ENCODE measurements around the gene ELMO1.

The ELMO1 gene

DNA sequence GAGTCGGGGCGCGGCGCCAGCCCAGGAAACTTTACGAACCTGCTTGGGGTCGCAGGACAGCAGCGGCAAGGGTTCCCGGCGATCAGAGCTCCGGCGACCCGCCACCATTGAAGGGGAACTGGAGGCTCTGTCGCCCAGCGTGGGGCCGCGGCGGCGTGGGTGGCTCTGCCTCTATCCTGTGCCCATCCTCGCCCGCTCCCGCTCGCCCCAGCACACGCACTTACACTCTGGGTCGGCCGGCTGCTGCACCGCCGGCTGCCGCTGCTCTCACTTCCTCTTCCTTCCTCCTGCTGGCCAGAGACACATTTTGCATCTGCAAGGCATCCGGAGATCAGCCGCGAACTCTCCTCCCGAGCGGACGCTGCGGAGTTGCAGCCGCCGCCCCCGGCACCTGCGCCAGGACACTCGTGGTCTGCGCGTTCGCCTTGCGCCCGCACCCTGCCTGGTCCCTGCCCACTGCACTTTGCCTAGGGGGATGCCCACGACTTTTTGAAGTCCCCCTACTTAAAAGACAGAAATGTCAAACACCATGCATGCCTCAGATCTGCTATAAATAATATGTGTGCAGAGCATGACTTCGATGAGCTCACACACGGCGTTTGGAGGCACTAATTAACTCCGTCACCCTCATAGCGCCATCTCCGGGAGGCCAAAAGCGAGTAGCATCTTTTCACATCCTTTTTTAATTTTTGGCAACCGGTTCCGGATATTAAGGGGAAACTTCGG lies at the start of gene ELMO1:
TSS of gene ELMO1 (minus strand) at position 229 of the 726 bp plus-strand sequence. CDS start 106,174 bp downstream, outside the sequence.
- DNase-seq = peak; percentile 21 to 56 (median 38)

- DNase-seq = no peak
Measured at GRCh38 chr7:37497576-37497975, 48.9 kb upstream of the ELMO1 start.

GRCh38 chr7:37495574-37496184 lies 47.0 kb upstream of the ELMO1 start:
- no peak for DNase-seq

DNA sequence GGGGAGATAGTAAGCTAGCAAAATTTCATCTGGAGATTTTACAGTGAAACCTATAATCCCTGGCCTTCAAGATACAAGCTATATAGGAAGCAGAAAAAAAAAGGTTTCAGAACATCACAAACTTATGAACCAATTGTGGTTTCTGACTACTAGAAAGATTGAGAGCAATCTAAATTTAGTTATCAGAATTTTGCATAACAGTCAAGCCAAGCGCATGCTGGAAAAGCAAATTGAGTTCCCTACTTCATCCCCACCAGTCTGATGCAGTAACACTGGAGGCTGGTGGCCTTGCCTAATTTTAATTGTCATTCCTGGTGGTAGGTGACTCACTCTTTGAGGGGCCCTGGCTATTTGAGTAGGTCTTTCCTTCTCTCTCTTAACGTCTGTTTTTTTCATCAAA lies 46.3 kb upstream of the ELMO1 start:
- DNase-seq = no peak

GRCh38 chr7:37493810-37494209 lies 45.1 kb upstream of the ELMO1 start:
- DNase-seq = no peak

DNA sequence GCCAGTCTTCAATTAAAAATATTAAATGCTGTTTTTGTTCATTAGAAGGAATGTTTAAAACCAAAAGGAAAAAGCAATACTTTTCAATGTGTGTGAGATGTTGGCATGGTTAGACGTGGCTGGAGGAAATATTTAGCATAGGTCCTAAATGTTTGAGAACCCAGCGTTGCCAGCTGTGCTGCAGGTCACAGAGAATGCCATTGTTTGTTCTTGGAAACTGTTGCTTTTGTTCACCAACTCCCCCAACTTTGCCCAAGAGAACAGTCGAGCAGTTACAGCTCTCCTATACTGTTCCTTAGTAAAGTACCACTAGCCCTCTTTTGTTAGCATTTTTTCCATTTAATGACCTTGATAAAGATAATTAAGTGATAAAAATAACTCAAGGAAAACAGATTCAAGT lies 44.5 kb upstream of the ELMO1 start:
- DNase-seq = no peak

- DNase-seq = no peak
Measured at GRCh38 chr7:37491919-37492694, 43.4 kb upstream of the ELMO1 start.

DNA sequence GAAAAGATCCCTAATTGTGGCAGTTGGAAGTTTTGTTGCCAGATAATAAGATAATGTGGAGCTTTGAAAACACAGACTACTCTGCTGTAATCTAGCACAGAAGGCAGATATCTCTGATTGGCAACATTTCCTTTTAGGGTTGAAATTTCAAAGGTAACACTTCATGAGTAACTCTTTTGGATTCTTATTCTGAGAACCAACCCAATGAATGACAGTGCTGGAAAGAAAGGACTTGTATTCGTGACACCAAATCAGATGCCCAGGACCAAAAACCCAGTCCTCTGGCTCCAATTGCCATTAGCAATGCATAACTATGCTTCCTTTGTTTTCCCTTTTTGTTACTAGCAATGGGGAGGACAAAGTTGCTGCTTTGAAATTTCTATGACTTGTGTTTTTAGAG lies 41.0 kb upstream of the ELMO1 start:
- DNase-seq = no peak

- no peak for DNase-seq
Measured at GRCh38 chr7:37488163-37488764, 39.6 kb upstream of the ELMO1 start.

GRCh38 chr7:37484426-37485073 lies 35.9 kb upstream of the ELMO1 start:
- no peak for DNase-seq

GRCh38 chr7:37483627-37484026 lies 35.0 kb upstream of the ELMO1 start:
- no peak for DNase-seq

DNA sequence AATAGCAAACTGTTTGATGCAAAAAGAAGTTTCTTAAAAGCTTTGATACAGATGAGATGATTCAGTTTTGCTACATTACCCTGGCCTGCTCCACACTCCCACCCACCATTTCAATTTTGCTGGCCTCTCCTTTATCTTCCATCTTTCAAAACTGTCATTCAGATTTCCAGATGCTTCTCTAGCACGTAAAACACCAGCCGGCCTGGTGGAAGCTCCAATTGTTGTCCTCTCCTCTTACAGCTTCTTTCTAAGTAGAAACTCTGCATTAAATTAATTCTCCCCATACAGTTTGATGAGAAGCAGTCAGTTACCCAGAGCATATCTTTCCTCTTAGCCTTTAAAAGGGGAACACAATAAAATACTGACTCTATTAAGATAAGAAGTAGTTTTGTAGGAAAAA lies 34.3 kb upstream of the ELMO1 start:
- DNase-seq = no peak

- no peak for DNase-seq
Measured at GRCh38 chr7:37482505-37482904, 33.8 kb upstream of the ELMO1 start.

DNA sequence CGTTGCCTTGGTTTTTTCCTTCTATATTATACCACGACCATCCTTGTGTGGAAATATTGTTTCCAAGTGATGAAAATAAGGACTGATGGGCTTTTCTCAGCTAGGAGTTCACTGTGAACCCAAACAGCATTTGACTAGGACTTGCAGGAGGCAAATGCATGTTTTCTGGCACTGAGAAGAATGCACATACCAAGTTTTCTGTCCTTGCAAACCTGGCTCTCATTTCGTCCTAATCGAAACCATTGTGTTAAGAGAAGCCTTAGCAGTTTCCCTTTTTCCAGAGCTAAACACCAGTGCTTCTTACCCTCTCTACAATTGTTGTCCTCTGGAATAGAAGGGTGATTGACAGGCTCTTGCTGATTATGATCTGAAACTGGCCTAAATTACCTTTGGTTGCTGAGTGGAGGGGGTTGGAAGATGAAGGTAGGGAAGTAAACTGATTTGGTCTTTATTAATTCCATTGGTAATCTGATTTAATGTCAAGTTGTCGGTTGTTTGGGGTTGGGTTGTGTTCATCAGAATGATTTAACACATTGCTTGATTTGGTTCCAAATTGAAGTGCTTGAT lies 33.1 kb upstream of the ELMO1 start:
- no peak for DNase-seq

DNA sequence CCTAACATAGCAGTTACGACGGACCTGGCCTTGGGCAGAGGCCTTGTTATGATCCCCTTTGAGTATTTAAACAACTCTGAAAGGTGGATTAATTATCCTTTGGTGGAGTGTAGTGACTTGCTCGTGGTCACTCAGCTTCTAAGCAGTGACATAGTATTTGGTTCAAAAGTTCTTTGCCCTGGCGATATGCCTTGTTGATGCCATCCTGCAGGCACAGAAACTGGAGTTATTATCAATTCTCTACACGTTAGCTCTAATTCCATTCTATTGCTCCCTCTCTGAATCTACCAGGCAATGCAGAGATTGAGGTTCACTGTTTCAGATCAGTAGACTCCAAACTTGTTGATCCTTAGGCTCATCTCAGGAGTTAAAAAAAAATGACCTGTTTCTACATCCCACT lies 32.5 kb upstream of the ELMO1 start:
- DNase-seq = no peak

- DNase-seq = no peak
Measured at GRCh38 chr7:37480041-37481031, 31.7 kb upstream of the ELMO1 start.

DNA sequence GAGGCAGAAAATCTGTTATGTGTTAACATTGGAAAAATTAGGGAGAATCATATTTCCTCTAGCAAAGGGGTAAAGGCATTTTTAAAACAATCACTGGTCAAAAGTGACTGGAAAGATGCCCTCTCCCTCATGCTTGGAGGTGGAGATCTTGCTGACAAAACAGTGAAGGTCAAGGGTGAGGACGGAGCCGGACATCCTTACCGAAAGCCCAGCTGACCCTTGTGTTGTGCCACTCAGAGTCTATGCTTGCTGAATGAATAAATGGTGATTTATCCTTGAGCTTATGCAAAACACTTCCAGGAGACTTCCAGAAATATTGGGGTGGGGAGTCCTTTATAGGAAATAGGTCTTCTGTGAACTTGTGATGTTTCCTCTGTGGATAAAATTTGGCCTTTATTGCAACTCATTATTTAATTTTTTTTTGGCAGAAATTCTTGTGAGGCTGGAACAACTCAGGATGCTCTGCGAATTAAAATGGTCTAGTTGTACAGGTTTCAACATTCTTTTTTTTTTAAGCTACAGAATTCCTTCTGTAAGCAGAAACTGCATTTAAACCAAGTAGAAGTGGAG lies 28.3 kb upstream of the ELMO1 start:
- no peak for DNase-seq

GRCh38 chr7:37476428-37476827 lies 27.8 kb upstream of the ELMO1 start:
- no peak for DNase-seq

GRCh38 chr7:37475646-37476045 lies 27.0 kb upstream of the ELMO1 start:
- DNase-seq = no peak

GRCh38 chr7:37471619-37472018 lies 23.0 kb upstream of the ELMO1 start:
- DNase-seq = no peak

GRCh38 chr7:37467002-37467401 lies 18.3 kb upstream of the ELMO1 start:
- DNase-seq = no peak
